ENCODE data around the gene KLRC2. TPM values are rescaled to one million over a fixed set of nuclear protein-coding genes. Genes with fewer than 3 reads are reported as not detected.

The KLRC2 gene
- total and polyA plus RNA-seq, 2 experiments from 2014 or later: 2.0 TPM; not detected in 1

DNA sequence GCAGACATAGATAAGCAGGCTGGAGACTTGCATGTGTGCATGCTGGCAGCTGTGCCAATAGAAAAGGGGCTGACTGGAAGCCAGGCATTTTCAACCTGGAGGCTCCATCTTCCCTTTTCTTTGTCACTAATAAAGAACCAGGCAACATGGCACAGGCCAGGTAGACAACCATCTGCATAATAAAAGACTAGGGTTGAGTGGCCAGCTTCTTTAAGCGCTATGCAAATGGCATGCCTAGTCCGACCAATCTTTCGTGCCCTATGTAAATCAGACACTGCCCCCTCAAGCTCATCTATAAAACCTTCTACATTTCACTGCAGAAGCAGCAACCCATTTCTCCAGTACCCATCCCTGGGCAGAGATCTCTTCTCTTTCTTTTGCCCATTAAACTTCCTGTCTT, 21.9 kb upstream of the KLRC2 start:
- 81% methylated on average over 3 of the region's 3 CpGs for WGBS (ENCODE audit: low lambda C conversion rate, missing lambda C conversion rate)
- Histone ChIP-seq H3K4me3 (no peak overlapping the region), H3K4me2 (no peak overlapping the region), H3K4me1 (ENCODE audit: insufficient read depth) (no peaks in the 10 kb centered on the region), H3K79me2 (no peaks in the 10 kb centered on the region), H3K36me3 (replicated peaks; ENCODE audit: insufficient read depth, low read depth) (no peaks in the 10 kb centered on the region), H2AFZ (no peak overlapping the region), H3K9me3 (ENCODE audit: low read depth) (no peaks in the 10 kb centered on the region), H3K27me3 (no peaks in the 10 kb centered on the region), H4K20me1 (ENCODE audit: insufficient read depth, poor library complexity, severe bottlenecking) (no peaks in the 10 kb centered on the region), H3K9me2 (replicated peaks; ENCODE audit: insufficient read depth) (no peaks in the 10 kb centered on the region), H3K27ac (no peak overlapping the region)
- no peak for DNase-seq (ENCODE audit: low spot score)
- no peak for TF ChIP-seq EZH2phosphoT487 (IDR thresholded peaks at IDR 0.05; ENCODE audit: low read depth, severe bottlenecking, unreplicated experiment)
- TF ChIP-seq EZH2 (IDR thresholded peaks at IDR 0.05; ENCODE audit: borderline replicate concordance): no peak
- TF ChIP-seq, protein P1, sequence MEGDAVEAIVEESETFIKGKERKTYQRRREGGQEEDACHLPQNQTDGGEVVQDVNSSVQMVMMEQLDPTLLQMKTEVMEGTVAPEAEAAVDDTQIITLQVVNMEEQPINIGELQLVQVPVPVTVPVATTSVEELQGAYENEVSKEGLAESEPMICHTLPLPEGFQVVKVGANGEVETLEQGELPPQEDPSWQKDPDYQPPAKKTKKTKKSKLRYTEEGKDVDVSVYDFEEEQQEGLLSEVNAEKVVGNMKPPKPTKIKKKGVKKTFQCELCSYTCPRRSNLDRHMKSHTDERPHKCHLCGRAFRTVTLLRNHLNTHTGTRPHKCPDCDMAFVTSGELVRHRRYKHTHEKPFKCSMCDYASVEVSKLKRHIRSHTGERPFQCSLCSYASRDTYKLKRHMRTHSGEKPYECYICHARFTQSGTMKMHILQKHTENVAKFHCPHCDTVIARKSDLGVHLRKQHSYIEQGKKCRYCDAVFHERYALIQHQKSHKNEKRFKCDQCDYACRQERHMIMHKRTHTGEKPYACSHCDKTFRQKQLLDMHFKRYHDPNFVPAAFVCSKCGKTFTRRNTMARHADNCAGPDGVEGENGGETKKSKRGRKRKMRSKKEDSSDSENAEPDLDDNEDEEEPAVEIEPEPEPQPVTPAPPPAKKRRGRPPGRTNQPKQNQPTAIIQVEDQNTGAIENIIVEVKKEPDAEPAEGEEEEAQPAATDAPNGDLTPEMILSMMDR (IDR thresholded peaks at IDR 0.05; ENCODE audit: poor library complexity): no peak

- Histone ChIP-seq H3K36me3 (replicated peaks; ENCODE audit: insufficient read depth, low read depth) (no peaks in the 10 kb centered on the region), H4K20me1 (ENCODE audit: insufficient read depth, poor library complexity, severe bottlenecking) (no peaks in the 10 kb centered on the region), H3K4me3 (no peak overlapping the region), H3K79me2 (no peaks in the 10 kb centered on the region), H3K4me2 (no peak overlapping the region), H3K27ac (no peak overlapping the region), H3K9me2 (replicated peaks; ENCODE audit: insufficient read depth) (no peaks in the 10 kb centered on the region), H2AFZ (no peak overlapping the region), H3K9me3 (ENCODE audit: low read depth) (no peaks in the 10 kb centered on the region), H3K27me3 (no peaks in the 10 kb centered on the region), H3K4me1 (ENCODE audit: insufficient read depth) (no peaks in the 10 kb centered on the region)
- no peak for TF ChIP-seq EZH2 (IDR thresholded peaks at IDR 0.05; ENCODE audit: borderline replicate concordance)
- TF ChIP-seq, protein P1 (IDR thresholded peaks at IDR 0.05; ENCODE audit: poor library complexity): no peak
- no peak for TF ChIP-seq EZH2phosphoT487 (IDR thresholded peaks at IDR 0.05; ENCODE audit: low read depth, severe bottlenecking, unreplicated experiment)
- WGBS (ENCODE audit: low lambda C conversion rate, missing lambda C conversion rate): 90% methylated on average over 2 of the region's 2 CpGs
- DNase-seq (ENCODE audit: low spot score): no peak
These were observed 21.0 kb upstream of the KLRC2 start for GRCh38 chr12:10456856-10457255.

GRCh38 chr12:10455766-10456165, 20.0 kb upstream of the KLRC2 start:
- Histone ChIP-seq H3K27ac (no peak overlapping the region), H3K4me1 (ENCODE audit: insufficient read depth) (no peaks in the 10 kb centered on the region), H3K36me3 (replicated peaks; ENCODE audit: insufficient read depth, low read depth) (no peaks in the 10 kb centered on the region), H2AFZ (no peak overlapping the region), H3K27me3 (no peaks in the 10 kb centered on the region), H3K9me2 (replicated peaks; ENCODE audit: insufficient read depth) (no peaks in the 10 kb centered on the region), H3K9me3 (ENCODE audit: low read depth) (no peaks in the 10 kb centered on the region), H3K4me3 (no peak overlapping the region), H3K79me2 (no peaks in the 10 kb centered on the region), H4K20me1 (ENCODE audit: insufficient read depth, poor library complexity, severe bottlenecking) (no peaks in the 10 kb centered on the region), H3K4me2 (no peak overlapping the region)
- WGBS (ENCODE audit: low lambda C conversion rate, missing lambda C conversion rate): 97% methylated on average over 1 of the region's 1 CpG
- no peak for DNase-seq (ENCODE audit: low spot score)
- no peak for TF ChIP-seq EZH2phosphoT487 (IDR thresholded peaks at IDR 0.05; ENCODE audit: low read depth, severe bottlenecking, unreplicated experiment)

GRCh38 chr12:10454531-10454930, 18.7 kb upstream of the KLRC2 start:
- no peak overlapping the region for H3K4me3 ChIP-seq
- WGBS (ENCODE audit: low lambda C conversion rate, missing lambda C conversion rate): 74% methylated on average over 1 of the region's 1 CpG
- H3K27ac ChIP-seq: no peak overlapping the region
- H3K36me3 ChIP-seq (replicated peaks; ENCODE audit: insufficient read depth, low read depth): no peaks in the 10 kb centered on the region
- TF ChIP-seq EZH2 (IDR thresholded peaks at IDR 0.05; ENCODE audit: borderline replicate concordance) (no peak), EZH2phosphoT487 (IDR thresholded peaks at IDR 0.05; ENCODE audit: low read depth, severe bottlenecking, unreplicated experiment) (no peak)
- TF ChIP-seq, protein P1 (IDR thresholded peaks at IDR 0.05; ENCODE audit: poor library complexity): no peak
- no peak for DNase-seq (ENCODE audit: low spot score)
- no peaks in the 10 kb centered on the region for H3K9me2 ChIP-seq (replicated peaks; ENCODE audit: insufficient read depth)
- no peak overlapping the region for H2AFZ ChIP-seq
- H3K9me3 ChIP-seq (ENCODE audit: low read depth): no peaks in the 10 kb centered on the region
- H3K4me1 ChIP-seq (ENCODE audit: insufficient read depth): no peaks in the 10 kb centered on the region
- no peaks in the 10 kb centered on the region for H3K79me2 ChIP-seq
- no peaks in the 10 kb centered on the region for H3K27me3 ChIP-seq
- no peak overlapping the region for H3K4me2 ChIP-seq
- no peaks in the 10 kb centered on the region for H4K20me1 ChIP-seq (ENCODE audit: insufficient read depth, poor library complexity, severe bottlenecking)

Data from hepatocyte (in vitro differentiated cells).